Measurements from ENCODE around the gene PLAU. TPM values are rescaled to one million over a fixed set of nuclear protein-coding genes. Genes with fewer than 3 reads are reported as not detected.

PLAU gene
- total RNA-seq, 1 donor from 2014 or later = 90.2 TPM

GRCh38 chr10:73873838-73874215 is 37.1 kb upstream of the PLAU start:
- H3K36me3 Mint-ChIP-seq (ENCODE audit: low read depth, unreplicated experiment) = peaks cover 7% of the 10 kb centered on the region
- Histone ChIP-seq H3K4me1 (ENCODE audit: insufficient read depth, low read length) (peaks cover 4% of the 10 kb centered on the region), H3K27ac (ENCODE audit: low read depth, low read length) (no peak overlapping the region), H3K79me2 (ENCODE audit: insufficient read depth, low read length) (peaks cover 4% of the 10 kb centered on the region), H3K36me3 (ENCODE audit: insufficient read depth, low read length) (peaks cover 6% of the 10 kb centered on the region), H3K4me3 (ENCODE audit: insufficient read depth, low read depth, low read length) (no peak overlapping the region), H2AFZ (ENCODE audit: low read depth, low read length) (no peak overlapping the region), H3K9ac (ENCODE audit: low read length) (peak overlapping the region; percentile 56), H3K27me3 (ENCODE audit: insufficient read depth, low read length) (no peaks in the 10 kb centered on the region), H3K4me2 (ENCODE audit: low read length) (peak overlapping the region; percentile 80), H3K9me3 (ENCODE audit: insufficient read depth, low read depth, low read length) (no peaks in the 10 kb centered on the region), H4K20me1 (ENCODE audit: insufficient read depth, low read length) (peaks cover 42% of the 10 kb centered on the region)
- no peaks in the 10 kb centered on the region for H3K9me3 Mint-ChIP-seq (ENCODE audit: unreplicated experiment)
- no peak overlapping the region for H3K27ac Mint-ChIP-seq (ENCODE audit: unreplicated experiment)
- H3K27me3 Mint-ChIP-seq (ENCODE audit: low read depth, unreplicated experiment) = peaks cover 10% of the 10 kb centered on the region
- no peak overlapping the region for H3K4me3 Mint-ChIP-seq (ENCODE audit: unreplicated experiment)
- TF ChIP-seq EZH2 (IDR thresholded peaks at IDR 0.05; ENCODE audit: insufficient read depth, low read length) (no peak), CTCF (IDR thresholded peaks at IDR 0.05; ENCODE audit: insufficient read depth, low read depth, low read length) (no peak)
- FAIRE-seq (no peak), DNase-seq (ENCODE audit: low read depth) (no peak)
- peaks cover 11% of the 10 kb centered on the region for H3K4me1 Mint-ChIP-seq (ENCODE audit: low read depth, unreplicated experiment)

- peaks cover 4% of the 10 kb centered on the region for H3K4me1 ChIP-seq (ENCODE audit: insufficient read depth, low read length)
- peak within 1 kb of the TSS; percentile 63 for H3K4me3 ChIP-seq (ENCODE audit: insufficient read depth, low read depth, low read length)
- H3K4me2 ChIP-seq (ENCODE audit: low read length) = peak within 1 kb of the TSS; percentile 86
- Mint-ChIP-seq H3K27ac (ENCODE audit: unreplicated experiment) (peak within 1 kb of the TSS; percentile 26), H3K4me3 (ENCODE audit: unreplicated experiment) (peak within 1 kb of the TSS; percentile 87), H3K9me3 (ENCODE audit: unreplicated experiment) (no peaks in the 10 kb centered on the region), H3K27me3 (ENCODE audit: low read depth, unreplicated experiment) (peaks cover 14% of the 10 kb centered on the region), H3K4me1 (ENCODE audit: low read depth, unreplicated experiment) (peaks cover 13% of the 10 kb centered on the region), H3K36me3 (ENCODE audit: low read depth, unreplicated experiment) (peaks cover 7% of the 10 kb centered on the region)
- H3K27me3 ChIP-seq (ENCODE audit: insufficient read depth, low read length) = no peaks in the 10 kb centered on the region
- TF ChIP-seq CTCF (IDR thresholded peaks at IDR 0.05; ENCODE audit: insufficient read depth, low read depth, low read length) (no peak), EZH2 (IDR thresholded peaks at IDR 0.05; ENCODE audit: insufficient read depth, low read length) (no peak)
- H2AFZ ChIP-seq (ENCODE audit: low read depth, low read length) = peak within 1 kb of the TSS; percentile 90
- DNase-seq (ENCODE audit: low read depth) (peak; percentile 59), FAIRE-seq (no peak)
- H3K9me3 ChIP-seq (ENCODE audit: insufficient read depth, low read depth, low read length) = no peaks in the 10 kb centered on the region
- H3K27ac ChIP-seq (ENCODE audit: low read depth, low read length) = no peak within 1 kb of the TSS
- peaks cover 3% of the 10 kb centered on the region for H3K79me2 ChIP-seq (ENCODE audit: insufficient read depth, low read length)
- peaks cover 3% of the 10 kb centered on the region for H3K36me3 ChIP-seq (ENCODE audit: insufficient read depth, low read length)
- peak within 1 kb of the TSS; percentile 57 for H3K9ac ChIP-seq (ENCODE audit: low read length)
- peaks cover 36% of the 10 kb centered on the region for H4K20me1 ChIP-seq (ENCODE audit: insufficient read depth, low read length)
Measured at GRCh38 chr10:73874267-73875138, 36.4 kb upstream of the PLAU start, which contains the start of gene CAMK2G. CAMK2G (minus strand) TSS chr10:73874555; CDS start chr10:73874461, 94 bp downstream.

- Histone ChIP-seq H3K4me1 (ENCODE audit: insufficient read depth, low read length) (peaks cover 7% of the 10 kb centered on the region), H4K20me1 (ENCODE audit: insufficient read depth, low read length) (peaks cover 34% of the 10 kb centered on the region), H3K4me3 (ENCODE audit: insufficient read depth, low read depth, low read length) (no peak overlapping the region), H3K4me2 (ENCODE audit: low read length) (peak overlapping the region; percentile 86), H3K9me3 (ENCODE audit: insufficient read depth, low read depth, low read length) (no peaks in the 10 kb centered on the region), H3K27me3 (ENCODE audit: insufficient read depth, low read length) (no peaks in the 10 kb centered on the region), H3K79me2 (ENCODE audit: insufficient read depth, low read length) (peaks cover 3% of the 10 kb centered on the region), H2AFZ (ENCODE audit: low read depth, low read length) (peak overlapping the region; percentile 90), H3K27ac (ENCODE audit: low read depth, low read length) (no peak overlapping the region), H3K9ac (ENCODE audit: low read length) (no peak overlapping the region), H3K36me3 (ENCODE audit: insufficient read depth, low read length) (peaks cover 3% of the 10 kb centered on the region)
- no peak for FAIRE-seq
- H3K4me3 Mint-ChIP-seq (ENCODE audit: unreplicated experiment) = peak overlapping the region; percentile 76
- H3K27me3 Mint-ChIP-seq (ENCODE audit: low read depth, unreplicated experiment) = peaks cover 14% of the 10 kb centered on the region
- H3K36me3 Mint-ChIP-seq (ENCODE audit: low read depth, unreplicated experiment) = peaks cover 7% of the 10 kb centered on the region
- TF ChIP-seq EZH2 (IDR thresholded peaks at IDR 0.05; ENCODE audit: insufficient read depth, low read length) (no peak), CTCF (IDR thresholded peaks at IDR 0.05; ENCODE audit: insufficient read depth, low read depth, low read length) (no peak)
- peaks cover 15% of the 10 kb centered on the region for H3K4me1 Mint-ChIP-seq (ENCODE audit: low read depth, unreplicated experiment)
- H3K9me3 Mint-ChIP-seq (ENCODE audit: unreplicated experiment) = no peaks in the 10 kb centered on the region
- no peak for DNase-seq (ENCODE audit: low read depth)
- H3K27ac Mint-ChIP-seq (ENCODE audit: unreplicated experiment) = no peak overlapping the region
Measured at GRCh38 chr10:73875139-73875475, 35.8 kb upstream of the PLAU start.
